Adrenal gland (tissue), 12 donors: ENCODE measurements around the gene OSER1. TPM values are rescaled to one million over a fixed set of nuclear protein-coding genes. Genes with fewer than 3 reads are reported as not detected.
A peak's percentile ranks its signal among the peaks of the same experiment; 100 is the strongest.

Experiments
- DNase-seq, 7 donors: peaks; one replicate each; pipeline ENCODE4 v3.0.0-alpha.2; 2019 to 2020
- H3K27ac ChIP-seq, 5 donors: fragments of 200-600 bp; sonication (generic) in 4 of 5; 1 replicate in 3 of 5; 2 replicates in 2 of 5; pipeline versions ENCODE4 v1.5.1 to v1.8.0; 2016 to 2020; ENCODE audit warnings: mild to moderate bottlenecking in 1 of 5
- H3K27me3 ChIP-seq: fragments of 200-600 bp; 2 replicates; pipeline ENCODE4 v1.8.0; 2021
- H3K36me3 ChIP-seq, 2 donors: fragments of 200-600 bp; replicated peaks in 1 of 2; 1 replicate in 1 of 2; 2 replicates in 1 of 2; pipeline versions ENCODE4 v1.5.1 to v1.8.0; 2018 to 2022
- H3K4me1 ChIP-seq, 2 donors: fragments of 200-600 bp; replicated peaks in 1 of 2; 1 replicate in 1 of 2; 2 replicates in 1 of 2; pipeline versions ENCODE4 v1.5.1 to v1.8.0; 2018 to 2021
- H3K4me3 ChIP-seq, 4 donors: fragments of 200-600 bp; sonication (generic) in 3 of 4; one replicate each; pipeline ENCODE4 v1.5.1; 2016 to 2018
- H3K9me3 ChIP-seq, 3 donors: fragments of 200-600 bp; sonication (generic) in 1 of 3; replicated peaks in 1 of 3; 1 replicate in 2 of 3; 2 replicates in 1 of 3; pipeline versions ENCODE4 v1.5.1 to v1.8.0; 2016 to 2021
- POLR2A ChIP-seq, 2 donors: fragments of 450-650 bp; IDR thresholded peaks; one replicate each; pipeline ENCODE4 v1.6.1; 2017; ENCODE audit warnings: antibody characterized with exemption in 2 of 2, mild to moderate bottlenecking in 2 of 2, moderate library complexity in 1 of 2
- WGBS, 4 donors: extraction: QIAGEN DNeasy Blood & Tissue Kit in 2 of 4; methylation state at CpG; one replicate each; pipeline versions ENCODE4 v1.1.5 to v1.1.7; 2013 to 2017; 5-methylcytosine and 5-hydroxymethylcytosine counted together
- intact Hi-C, 2 donors: fragments of 100-400 bp; cut with DNase I; formaldehyde crosslinking; loops; one replicate each; pipeline versions ENCODE4 v1.14.1 to v1.15.0; 2022 to 2023
- polyA plus RNA-seq, 3 donors: library from polyadenylated mRNA; stranded (reverse); fragments of 200-250 nt in 2 of 3; fragments of 350-450 nt in 1 of 3; fragmentation: Illumina TruSeq in 1 of 3; extraction: RNeasy Lipid Tissue Mini Kit (QIAGEN cat#74804) in 1 of 3; gene quantifications; one replicate each; pipeline ENCODE4 v1.2.3, GENCODE V29; 2013 to 2014
- total RNA-seq, 9 donors: library from RNA; depleted of rRNA in 4 of 9; stranded (reverse); fragments of >200 nt in 4 of 9; fragments of 120-200 nt in 1 of 9; fragmentation: NEBNext Ultra II Directional in 1 of 9; extraction: Animal tissue kit (Norgen Biotek cat#: 25700) in 1 of 9; gene quantifications; one replicate each; pipeline versions ENCODE4 v1.1.0 to v1.2.4, GENCODE V29; 2013 to 2023
- TF ChIP-seq, protein P1 (sequence below), 6 experiments: fragments of 450-650 bp in 4 of 6; fragments of 200-600 bp in 2 of 6; sonication (generic) in 1 of 6; IDR thresholded peaks; 1 replicate in 5 of 6; 2 replicates in 1 of 6; pipeline versions ENCODE4 v1.5.1 to v1.8.0; 2016 to 2021; ENCODE audit warnings: antibody characterized with exemption in 6 of 6, mild to moderate bottlenecking in 2 of 6, moderate library complexity in 1 of 6
- donor health status: healthy with polysubstance abuse.
- donor health status: Bipolar disorder and iron deficiency.
- donor health status: DM: yes; HTN: yes; CAD: no.
- donor health status: DM: no; HTN: no; CAD: no.
- donor health status: DM: no; HTN: no; CAD: no.
- donor health status: DM: yes; HTN: yes; CAD: no.

The OSER1 gene
- total and polyA plus RNA-seq, 12 donors = 19.5 to 46.7 (median 27.3) TPM

DNA sequence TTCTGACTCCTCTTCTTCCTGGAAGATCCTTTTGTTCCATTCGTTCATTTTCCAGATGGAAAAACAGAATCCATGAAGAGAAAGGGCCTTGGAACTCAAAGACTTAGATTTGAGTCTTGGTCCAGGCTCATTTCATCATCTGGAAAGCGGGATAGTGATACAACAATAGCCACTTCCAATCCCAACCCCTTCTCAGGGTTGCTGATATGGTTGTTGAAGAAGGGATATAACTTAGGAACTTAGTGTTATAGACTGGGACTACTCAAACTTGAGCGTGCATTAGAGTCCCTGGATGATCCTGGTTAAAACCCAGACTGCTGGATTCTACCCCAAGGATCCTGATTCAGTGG, 37.8 kb upstream of the OSER1 start:
- Histone ChIP-seq H3K4me1 (peaks cover 9 to 10% of the 10 kb centered on the region in 2 donors), H3K36me3 (no peaks in the 10 kb centered on the region), H3K27me3 (no peaks in the 10 kb centered on the region), H3K4me3 (no peak overlapping the region), H3K27ac (no peak overlapping the region), H3K9me3 (no peaks in the 10 kb centered on the region)
- no peak for DNase-seq
- intact Hi-C loops = no loop called here
- WGBS, 4 donors = 52 to 59% (median 56%) methylated on average over 3 of the region's 3 CpGs
- no peak for TF ChIP-seq POLR2A (IDR thresholded peaks at IDR 0.05)
- TF ChIP-seq, protein P1, sequence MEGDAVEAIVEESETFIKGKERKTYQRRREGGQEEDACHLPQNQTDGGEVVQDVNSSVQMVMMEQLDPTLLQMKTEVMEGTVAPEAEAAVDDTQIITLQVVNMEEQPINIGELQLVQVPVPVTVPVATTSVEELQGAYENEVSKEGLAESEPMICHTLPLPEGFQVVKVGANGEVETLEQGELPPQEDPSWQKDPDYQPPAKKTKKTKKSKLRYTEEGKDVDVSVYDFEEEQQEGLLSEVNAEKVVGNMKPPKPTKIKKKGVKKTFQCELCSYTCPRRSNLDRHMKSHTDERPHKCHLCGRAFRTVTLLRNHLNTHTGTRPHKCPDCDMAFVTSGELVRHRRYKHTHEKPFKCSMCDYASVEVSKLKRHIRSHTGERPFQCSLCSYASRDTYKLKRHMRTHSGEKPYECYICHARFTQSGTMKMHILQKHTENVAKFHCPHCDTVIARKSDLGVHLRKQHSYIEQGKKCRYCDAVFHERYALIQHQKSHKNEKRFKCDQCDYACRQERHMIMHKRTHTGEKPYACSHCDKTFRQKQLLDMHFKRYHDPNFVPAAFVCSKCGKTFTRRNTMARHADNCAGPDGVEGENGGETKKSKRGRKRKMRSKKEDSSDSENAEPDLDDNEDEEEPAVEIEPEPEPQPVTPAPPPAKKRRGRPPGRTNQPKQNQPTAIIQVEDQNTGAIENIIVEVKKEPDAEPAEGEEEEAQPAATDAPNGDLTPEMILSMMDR (IDR thresholded peaks at IDR 0.05) = no peak

DNA sequence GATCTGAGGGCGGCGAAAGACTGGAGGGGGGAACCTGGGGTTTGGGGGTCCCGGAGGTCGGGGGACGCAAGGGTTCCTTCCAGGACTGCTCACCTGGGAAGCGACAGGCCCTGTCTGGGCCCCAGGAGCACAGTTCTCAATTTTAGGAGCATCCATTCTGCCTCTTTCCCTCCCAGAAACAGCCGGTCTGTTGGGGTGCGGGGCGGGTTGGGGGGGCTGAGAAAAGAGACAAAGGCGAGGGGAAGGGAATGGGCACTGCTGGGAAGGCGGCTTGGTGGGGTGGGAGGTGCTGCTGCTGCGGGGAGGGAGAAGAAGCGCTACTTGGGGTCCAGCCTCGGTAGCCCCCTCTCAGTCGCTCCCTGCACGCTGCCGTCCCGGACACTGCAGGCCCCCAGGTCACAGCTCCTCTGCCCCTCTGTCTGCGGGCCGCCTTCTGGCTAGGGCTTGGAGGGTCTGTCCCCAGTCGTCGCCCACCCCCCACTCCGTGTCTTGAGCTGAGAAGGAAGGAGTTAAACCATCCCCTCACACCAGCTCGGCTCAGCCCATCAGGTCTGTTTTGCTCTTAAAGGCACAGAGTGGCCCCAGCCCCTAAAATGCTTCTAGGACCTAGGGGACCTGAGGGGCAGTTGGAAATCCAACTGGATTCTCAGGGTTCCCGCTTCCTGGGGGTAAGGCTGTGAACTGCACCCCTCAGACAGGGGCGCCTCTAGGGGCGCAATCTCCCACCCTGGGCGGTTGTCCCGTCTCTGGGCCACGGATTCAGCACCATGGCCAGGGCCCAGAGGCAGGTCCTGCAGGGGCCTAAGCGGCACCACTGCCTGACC, 37.2 kb upstream of the OSER1 start:
- 3 to 8% (median 5%) methylated on average over 8 to 31 of the region's 31 CpGs for WGBS, 4 donors
- intact Hi-C loops = no loop called here

GRCh38 chr20:44247131-44247571, 36.6 kb upstream of the OSER1 start, which contains the start of gene GDAP1L1:
TSS of gene GDAP1L1 (plus strand) at chr20:44247308. CDS start at chr20:44247335, 27 bp downstream.
- TF ChIP-seq, protein P1 (IDR thresholded peaks at IDR 0.05) = no peak
- TF ChIP-seq POLR2A (IDR thresholded peaks at IDR 0.05) = no peak
- Histone ChIP-seq H3K4me1 (peaks cover 9 to 10% of the 10 kb centered on the region in 2 donors), H3K4me3 (peak within 1 kb of the TSS in 1 of 4 donors; percentile 45), H3K36me3 (no peaks in the 10 kb centered on the region), H3K27me3 (no peaks in the 10 kb centered on the region), H3K9me3 (no peaks in the 10 kb centered on the region), H3K27ac (no peak within 1 kb of the TSS)
- WGBS, 4 donors = 0 to 2% (median 1%) methylated on average over 5 to 32 of the region's 32 CpGs
- DNase-seq = peak; percentile 36 to 70 (median 53)
- intact Hi-C loops = no loop called here

More for the DNA sequence above, 37.2 kb upstream of the OSER1 start:
- no peak for TF ChIP-seq POLR2A (IDR thresholded peaks at IDR 0.05)
- TF ChIP-seq, protein P1 (IDR thresholded peaks at IDR 0.05) = peak in 3 of 6 experiments; percentile 14 to 31 (median 30)
- Histone ChIP-seq H3K4me3 (peak overlapping the region in 1 of 4 donors; percentile 45), H3K27me3 (no peaks in the 10 kb centered on the region), H3K9me3 (no peaks in the 10 kb centered on the region), H3K4me1 (peaks cover 9 to 10% of the 10 kb centered on the region in 2 donors), H3K36me3 (no peaks in the 10 kb centered on the region), H3K27ac (no peak overlapping the region)
- peak in 6 of 7 donors; percentile 30 to 58 (median 45) for DNase-seq

- no peak overlapping the region for H3K4me3 ChIP-seq
- H3K27me3 ChIP-seq = no peaks in the 10 kb centered on the region
- H3K9me3 ChIP-seq = no peaks in the 10 kb centered on the region
- TF ChIP-seq POLR2A (IDR thresholded peaks at IDR 0.05) = no peak
- TF ChIP-seq, protein P1 (IDR thresholded peaks at IDR 0.05) = no peak
- no peaks in the 10 kb centered on the region for H3K36me3 ChIP-seq
- H3K27ac ChIP-seq = no peak overlapping the region
- H3K4me1 ChIP-seq = peaks cover 9 to 10% of the 10 kb centered on the region in 2 donors
- 59 to 79% (median 74%) methylated on average over 4 of the region's 4 CpGs for WGBS, 4 donors
- intact Hi-C loops = no loop called here
- no peak for DNase-seq
Measured at GRCh38 chr20:44245977-44246376, 35.4 kb upstream of the OSER1 start.
